GM18909 (cell line): ENCODE measurements around the gene CNPY1.
"Not testable (repeated sequence)": the region's sequence is repeated elsewhere in the genome, so short reads cannot be mapped to it uniquely, and the experiment has no call there.

Source experiments
- ATAC-seq: cut with Tn5 transposase; IDR thresholded peaks from one replicate; pipeline ENCODE4 v1.9.1; 2021; ENCODE audit warnings: mild to moderate bottlenecking; ENCODE audit not compliant: unreplicated experiment, poor library complexity

The CNPY1 gene

GRCh38 chr7:155546449-155546848, at the start of gene CNPY1:
Gene CNPY1, minus strand, starts transcription at chr7:155546559. Its CDS starts 630 bp downstream, at chr7:155545929.
- not testable (repeated sequence) for ATAC-seq

GRCh38 chr7:155594961-155595366, 48.6 kb upstream of the CNPY1 start:
- ATAC-seq: no peak

GRCh38 chr7:155594163-155594732, 47.9 kb upstream of the CNPY1 start:
- ATAC-seq: no peak

GRCh38 chr7:155593461-155594162, 47.3 kb upstream of the CNPY1 start:
- no peak for ATAC-seq

GRCh38 chr7:155591055-155591775, 44.9 kb upstream of the CNPY1 start:
- ATAC-seq: no peak

- no peak for ATAC-seq
Observed at GRCh38 chr7:155590215-155591018, 44.1 kb upstream of the CNPY1 start.

- ATAC-seq: no peak
Observed at GRCh38 chr7:155589001-155589980, 42.9 kb upstream of the CNPY1 start.

- no peak for ATAC-seq
Observed at GRCh38 chr7:155588468-155588998, 42.2 kb upstream of the CNPY1 start.

- ATAC-seq: no peak
Observed at GRCh38 chr7:155587486-155587885, 41.1 kb upstream of the CNPY1 start.

GRCh38 chr7:155586843-155587440, 40.6 kb upstream of the CNPY1 start:
- ATAC-seq: no peak

GRCh38 chr7:155585951-155586350, 39.6 kb upstream of the CNPY1 start:
- ATAC-seq: no peak

- no peak for ATAC-seq
Observed at GRCh38 chr7:155585532-155585895, 39.2 kb upstream of the CNPY1 start.

GRCh38 chr7:155584763-155585531, 38.6 kb upstream of the CNPY1 start:
- ATAC-seq: no peak

GRCh38 chr7:155584261-155584660, 37.9 kb upstream of the CNPY1 start:
- no peak for ATAC-seq

- ATAC-seq: no peak
Observed at GRCh38 chr7:155583636-155584035, 37.3 kb upstream of the CNPY1 start.

GRCh38 chr7:155581954-155582353, 35.6 kb upstream of the CNPY1 start:
- ATAC-seq: no peak

- ATAC-seq: no peak
Observed at GRCh38 chr7:155581107-155581830, 34.9 kb upstream of the CNPY1 start.

- no peak for ATAC-seq
Observed at GRCh38 chr7:155580367-155580766, 34.0 kb upstream of the CNPY1 start.
